ENCODE measurements around the gene UBALD2.

Gene UBALD2

GRCh38 chr17:76260669-76261068, 4.5 kb upstream of the UBALD2 start:
- no peak overlapping the region for H3K4me3 ChIP-seq (ENCODE audit: control insufficient read depth, low read depth, low read length)
- DNase-seq (ENCODE audit: low read depth) = no peak
- no peak for TF ChIP-seq CTCF (conservative IDR thresholded peaks at IDR 0.05; ENCODE audit: control insufficient read depth, insufficient read depth, low read depth, low read length)

- peak; percentile 35 for DNase-seq (ENCODE audit: low read depth)
- H3K4me3 ChIP-seq (ENCODE audit: control insufficient read depth, low read depth, low read length) = no peak overlapping the region
- no peak for TF ChIP-seq CTCF (conservative IDR thresholded peaks at IDR 0.05; ENCODE audit: control insufficient read depth, insufficient read depth, low read depth, low read length)
Measured at GRCh38 chr17:76261421-76262215, 3.5 kb upstream of the UBALD2 start.

GRCh38 chr17:76262732-76263344, 2.3 kb upstream of the UBALD2 start:
- no peak overlapping the region for H3K4me3 ChIP-seq (ENCODE audit: control insufficient read depth, low read depth, low read length)
- TF ChIP-seq CTCF (conservative IDR thresholded peaks at IDR 0.05; ENCODE audit: control insufficient read depth, insufficient read depth, low read depth, low read length) = no peak
- no peak for DNase-seq (ENCODE audit: low read depth)

GRCh38 chr17:76263896-76264295, 1.3 kb upstream of the UBALD2 start:
- H3K4me3 ChIP-seq (ENCODE audit: control insufficient read depth, low read depth, low read length) = no peak overlapping the region
- no peak for DNase-seq (ENCODE audit: low read depth)
- no peak for TF ChIP-seq CTCF (conservative IDR thresholded peaks at IDR 0.05; ENCODE audit: control insufficient read depth, insufficient read depth, low read depth, low read length)

- H3K4me3 ChIP-seq (ENCODE audit: control insufficient read depth, low read depth, low read length) = peak overlapping the region; percentile 28
- TF ChIP-seq CTCF (conservative IDR thresholded peaks at IDR 0.05; ENCODE audit: control insufficient read depth, insufficient read depth, low read depth, low read length) = no peak
Measured at GRCh38 chr17:76264425-76264754, 758 bp upstream of the UBALD2 start.

GRCh38 chr17:76265624-76266243, 586 bp downstream of the UBALD2 start:
- TF ChIP-seq CTCF (conservative IDR thresholded peaks at IDR 0.05; ENCODE audit: control insufficient read depth, insufficient read depth, low read depth, low read length) = no peak
- peak overlapping the region; percentile 78 for H3K4me3 ChIP-seq (ENCODE audit: control insufficient read depth, low read depth, low read length)
- DNase-seq (ENCODE audit: low read depth) = no peak

More at GRCh38 chr17:76264425-76264754, 758 bp upstream of the UBALD2 start:
- DNase-seq (ENCODE audit: low read depth) = no peak

Data from fibroblast of mammary gland (primary cell).